ENCODE data around the gene SKI.

Gene SKI

DNA sequence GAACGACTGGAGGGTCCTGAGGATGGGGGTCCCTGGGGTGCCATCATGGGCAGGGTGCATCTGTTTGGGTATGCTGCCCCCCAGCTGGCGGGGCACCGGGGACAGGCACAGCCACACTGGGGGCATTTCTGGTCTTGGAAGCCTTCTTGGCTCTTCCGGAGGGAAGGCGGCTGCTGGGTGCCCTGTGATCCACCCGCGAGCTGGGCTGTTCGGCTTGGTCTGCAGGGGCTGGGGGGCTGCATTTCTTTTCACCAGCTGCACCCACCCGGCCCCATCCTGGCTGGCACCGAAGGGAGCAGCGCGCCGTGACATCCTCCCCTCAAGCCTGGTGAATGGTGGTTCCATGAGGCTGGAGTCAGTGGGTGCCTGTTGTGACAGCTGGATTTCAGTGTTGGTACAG is 45.7 kb upstream of the SKI start:
- H3K27ac ChIP-seq (ENCODE audit: low read length): no peak overlapping the region
- H3K4me3 ChIP-seq (ENCODE audit: low read depth in 1 of 2, low read length in 2 of 2): no peak overlapping the region
- H3K36me3 ChIP-seq (ENCODE audit: insufficient read depth, low read length): no peaks in the 10 kb centered on the region
- peaks cover 5% of the 10 kb centered on the region; the same call in 1 of the 2 replicates for H4K20me1 ChIP-seq (ENCODE audit: insufficient read depth, low read length)
- no peaks in the 10 kb centered on the region for H3K4me1 ChIP-seq (ENCODE audit: insufficient read depth, low read length)
- no peak overlapping the region for H2AFZ ChIP-seq (ENCODE audit: low read depth, low read length)
- no peaks in the 10 kb centered on the region for H3K9me3 ChIP-seq (ENCODE audit: insufficient read depth, low read length, severe bottlenecking)
- ATAC-seq (ENCODE audit: insufficient read depth, low read depth) (no peak), DNase-seq (no peak)
- no peak overlapping the region for H3K9ac ChIP-seq (ENCODE audit: low read depth, low read length)
- no peak overlapping the region for H3K4me2 ChIP-seq (ENCODE audit: insufficient read depth, low read length)
- no peaks in the 10 kb centered on the region for H3K27me3 ChIP-seq (ENCODE audit: insufficient read depth, low read length, poor library complexity)
- no peaks in the 10 kb centered on the region for H3K79me2 ChIP-seq (ENCODE audit: insufficient read depth, low read length)
- TF ChIP-seq, protein P1, sequence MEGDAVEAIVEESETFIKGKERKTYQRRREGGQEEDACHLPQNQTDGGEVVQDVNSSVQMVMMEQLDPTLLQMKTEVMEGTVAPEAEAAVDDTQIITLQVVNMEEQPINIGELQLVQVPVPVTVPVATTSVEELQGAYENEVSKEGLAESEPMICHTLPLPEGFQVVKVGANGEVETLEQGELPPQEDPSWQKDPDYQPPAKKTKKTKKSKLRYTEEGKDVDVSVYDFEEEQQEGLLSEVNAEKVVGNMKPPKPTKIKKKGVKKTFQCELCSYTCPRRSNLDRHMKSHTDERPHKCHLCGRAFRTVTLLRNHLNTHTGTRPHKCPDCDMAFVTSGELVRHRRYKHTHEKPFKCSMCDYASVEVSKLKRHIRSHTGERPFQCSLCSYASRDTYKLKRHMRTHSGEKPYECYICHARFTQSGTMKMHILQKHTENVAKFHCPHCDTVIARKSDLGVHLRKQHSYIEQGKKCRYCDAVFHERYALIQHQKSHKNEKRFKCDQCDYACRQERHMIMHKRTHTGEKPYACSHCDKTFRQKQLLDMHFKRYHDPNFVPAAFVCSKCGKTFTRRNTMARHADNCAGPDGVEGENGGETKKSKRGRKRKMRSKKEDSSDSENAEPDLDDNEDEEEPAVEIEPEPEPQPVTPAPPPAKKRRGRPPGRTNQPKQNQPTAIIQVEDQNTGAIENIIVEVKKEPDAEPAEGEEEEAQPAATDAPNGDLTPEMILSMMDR (IDR thresholded peaks at IDR 0.05; ENCODE audit: borderline replicate concordance, extremely low read depth, low read length, poor library complexity, severe bottlenecking): no peak

DNA sequence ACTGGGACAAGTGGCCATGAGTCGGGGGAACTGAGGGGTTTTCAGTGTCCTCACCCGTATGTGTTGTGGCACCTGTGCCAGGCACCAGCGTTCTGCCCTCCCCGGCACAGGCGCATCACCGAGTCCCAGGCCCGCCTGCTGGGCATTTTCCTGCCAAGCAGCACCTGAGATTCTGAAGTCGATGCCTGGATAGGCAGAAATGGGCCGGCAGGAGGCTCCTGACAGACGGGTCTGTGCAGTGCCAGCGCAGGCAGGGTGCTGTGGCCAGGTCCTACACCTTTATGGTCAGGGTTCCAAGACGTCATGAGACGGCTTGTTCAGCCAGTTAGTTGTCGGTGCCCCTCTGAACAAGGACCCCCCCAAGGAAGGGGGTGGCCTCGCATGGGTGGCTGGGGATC is 44.2 kb upstream of the SKI start:
- Histone ChIP-seq H3K36me3 (ENCODE audit: insufficient read depth, low read length) (peaks cover under 1% of the 10 kb centered on the region; the same call in 1 of the 2 replicates), H4K20me1 (ENCODE audit: insufficient read depth, low read length) (peaks cover 12% of the 10 kb centered on the region), H3K9ac (ENCODE audit: low read depth, low read length) (no peak overlapping the region), H3K4me3 (ENCODE audit: low read depth in 1 of 2, low read length in 2 of 2) (no peak overlapping the region), H3K4me2 (ENCODE audit: insufficient read depth, low read length) (no peak overlapping the region), H3K9me3 (ENCODE audit: insufficient read depth, low read length, severe bottlenecking) (no peaks in the 10 kb centered on the region), H2AFZ (ENCODE audit: low read depth, low read length) (no peak overlapping the region), H3K27ac (ENCODE audit: low read length) (no peak overlapping the region), H3K4me1 (ENCODE audit: insufficient read depth, low read length) (no peaks in the 10 kb centered on the region), H3K79me2 (ENCODE audit: insufficient read depth, low read length) (no peaks in the 10 kb centered on the region), H3K27me3 (ENCODE audit: insufficient read depth, low read length, poor library complexity) (no peaks in the 10 kb centered on the region)
- no peak for DNase-seq
- no peak for TF ChIP-seq EZH2 (IDR thresholded peaks at IDR 0.05; ENCODE audit: borderline replicate concordance, low read depth, low read length, severe bottlenecking)
- no peak for ATAC-seq (ENCODE audit: insufficient read depth, low read depth)

DNA sequence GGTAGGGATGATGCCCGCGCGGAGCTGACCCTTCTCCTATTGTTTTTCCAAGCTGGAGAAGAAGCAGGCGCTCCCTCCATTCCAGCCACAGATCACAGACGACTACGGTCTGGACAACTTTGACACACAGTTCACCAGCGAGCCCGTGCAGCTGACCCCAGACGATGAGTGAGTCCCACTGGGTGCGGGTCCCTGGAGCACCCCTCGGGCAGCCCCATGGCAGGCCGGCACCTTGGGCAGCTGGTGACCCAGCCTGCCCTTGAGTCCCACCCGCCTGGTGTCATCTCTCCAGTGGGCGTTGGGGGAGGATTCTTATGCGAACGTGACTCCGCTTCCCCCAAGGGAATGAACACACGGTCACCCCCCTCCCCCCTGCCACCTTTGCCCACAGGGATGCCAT is 43.6 kb upstream of the SKI start:
- no peaks in the 10 kb centered on the region for H3K79me2 ChIP-seq (ENCODE audit: insufficient read depth, low read length)
- H3K36me3 ChIP-seq (ENCODE audit: insufficient read depth, low read length): peaks cover 3% of the 10 kb centered on the region
- H3K4me3 ChIP-seq (ENCODE audit: low read depth in 1 of 2, low read length in 2 of 2): no peak overlapping the region
- H3K4me1 ChIP-seq (ENCODE audit: insufficient read depth, low read length): no peaks in the 10 kb centered on the region
- H4K20me1 ChIP-seq (ENCODE audit: insufficient read depth, low read length): peaks cover 12% of the 10 kb centered on the region
- H3K27ac ChIP-seq (ENCODE audit: low read length): no peak overlapping the region
- TF ChIP-seq, protein P1 (IDR thresholded peaks at IDR 0.05; ENCODE audit: borderline replicate concordance, extremely low read depth, low read length, poor library complexity, severe bottlenecking): no peak
- no peak for TF ChIP-seq EZH2 (IDR thresholded peaks at IDR 0.05; ENCODE audit: borderline replicate concordance, low read depth, low read length, severe bottlenecking)
- no peaks in the 10 kb centered on the region for H3K27me3 ChIP-seq (ENCODE audit: insufficient read depth, low read length, poor library complexity)
- H3K9me3 ChIP-seq (ENCODE audit: insufficient read depth, low read length, severe bottlenecking): no peaks in the 10 kb centered on the region
- H3K4me2 ChIP-seq (ENCODE audit: insufficient read depth, low read length): no peak overlapping the region
- no peak for ATAC-seq (ENCODE audit: insufficient read depth, low read depth)
- H2AFZ ChIP-seq (ENCODE audit: low read depth, low read length): no peak overlapping the region
- DNase-seq: no peak
- no peak overlapping the region for H3K9ac ChIP-seq (ENCODE audit: low read depth, low read length)

GRCh38 chr1:2184934-2185333 is 43.2 kb upstream of the SKI start:
- ATAC-seq (ENCODE audit: insufficient read depth, low read depth): no peak
- H3K27ac ChIP-seq (ENCODE audit: low read length): no peak overlapping the region
- H3K9me3 ChIP-seq (ENCODE audit: insufficient read depth, low read length, severe bottlenecking): no peaks in the 10 kb centered on the region
- H3K4me1 ChIP-seq (ENCODE audit: insufficient read depth, low read length): no peaks in the 10 kb centered on the region
- no peak overlapping the region for H3K4me3 ChIP-seq (ENCODE audit: low read depth in 1 of 2, low read length in 2 of 2)
- no peak overlapping the region for H2AFZ ChIP-seq (ENCODE audit: low read depth, low read length)
- H3K9ac ChIP-seq (ENCODE audit: low read depth, low read length): no peak overlapping the region
- no peak overlapping the region for H3K4me2 ChIP-seq (ENCODE audit: insufficient read depth, low read length)
- TF ChIP-seq, protein P1 (IDR thresholded peaks at IDR 0.05; ENCODE audit: borderline replicate concordance, extremely low read depth, low read length, poor library complexity, severe bottlenecking): no peak
- no peak for TF ChIP-seq EZH2 (IDR thresholded peaks at IDR 0.05; ENCODE audit: borderline replicate concordance, low read depth, low read length, severe bottlenecking)
- peaks cover 13% of the 10 kb centered on the region for H4K20me1 ChIP-seq (ENCODE audit: insufficient read depth, low read length)
- H3K36me3 ChIP-seq (ENCODE audit: insufficient read depth, low read length): peaks cover 7% of the 10 kb centered on the region
- H3K27me3 ChIP-seq (ENCODE audit: insufficient read depth, low read length, poor library complexity): no peaks in the 10 kb centered on the region
- DNase-seq: no peak
- H3K79me2 ChIP-seq (ENCODE audit: insufficient read depth, low read length): no peaks in the 10 kb centered on the region
